Ishikawa (cell line): Measurements from ENCODE around the gene IGSF23.

Experiments
- CEBPB ChIP-seq: IDR thresholded peaks from 2 replicates; pipeline ENCODE4 v1.6.1; 2012
- EGR1 ChIP-seq: IDR thresholded peaks from 2 replicates; pipeline ENCODE4 v1.6.1; 2012
- EP300 ChIP-seq: IDR thresholded peaks from 2 replicates; pipeline ENCODE4 v1.6.1; 2012; ENCODE audit warnings: borderline replicate concordance
- MAX ChIP-seq: IDR thresholded peaks from 2 replicates; pipeline ENCODE4 v1.6.1; 2012
- NFIC ChIP-seq: IDR thresholded peaks from 2 replicates; pipeline ENCODE4 v1.6.1; 2012
- RAD21 ChIP-seq: IDR thresholded peaks from 2 replicates; pipeline ENCODE4 v1.6.1; 2012; ENCODE audit warnings: low read depth
- TEAD4 ChIP-seq: IDR thresholded peaks from 2 replicates; pipeline ENCODE4 v1.6.1; 2012
- ZBTB7A ChIP-seq: IDR thresholded peaks from 2 replicates; pipeline ENCODE4 v1.6.1; 2012; ENCODE audit warnings: low read depth

- TF ChIP-seq TEAD4 (no peak), EP300 (no peak), NFIC (no peak), EGR1 (no peak), RAD21 (no peak), ZBTB7A (no peak), CEBPB (no peak), MAX (no peak)
Measured at GRCh38 chr19:44573183-44573582, 40.2 kb upstream of the IGSF23 start.
